IMR-90 (cell line): Measurements from ENCODE around the gene FBH1. TPM values are rescaled to one million over a fixed set of nuclear protein-coding genes. Genes with fewer than 3 reads are reported as not detected.

Source experiments
- ATAC-seq: fragments of 200-7000 bp; cut with Tn5 transposase; 2 replicates; pipeline ENCODE4 v1.9.1; 2020; ENCODE audit warnings: low read depth, mild to moderate bottlenecking, moderate library complexity
- BruUV-seq: library from RNA; stranded (reverse); fragments of 400-500 nt; replicated peaks from 2 replicates; lab custom pipeline; 2021; lab: Mats Ljungman, UMichigan
- CTCF ChIA-PET: fragments of 300-600 bp; formaldehyde crosslinking; extraction: SDS; loops from one replicate; lab custom pipeline; 2021; ENCODE audit warnings: antibody characterized with exemption; lab: Yijun Ruan, JAX
- POLR2A ChIA-PET: fragments of 300-600 bp; sonication (Branson Sonifier 250); formaldehyde crosslinking; loops from one replicate; lab custom pipeline; 2022; ENCODE audit warnings: antibody characterized with exemption; ENCODE audit not compliant: unreplicated experiment; lab: Charles Lee
- DNase-seq: peaks from one replicate; pipeline ENCODE4 v3.0.0; 2013
- H2AFZ ChIP-seq: replicated peaks from 2 replicates; pipeline ENCODE3; 2013; ENCODE audit warnings: low read length, mild to moderate bottlenecking; ENCODE audit not compliant: poor library complexity
- H2AK5ac ChIP-seq: 2 replicates; pipeline ENCODE4 v1.6.1; 2013; ENCODE audit warnings: low read depth, low read length, inconsistent platforms
- H2AK9ac ChIP-seq: replicated peaks from 2 replicates; pipeline ENCODE3; 2013; ENCODE audit warnings: mild to moderate bottlenecking, low read depth, low read length, moderate library complexity; ENCODE audit not compliant: poor library complexity
- H2BK120ac ChIP-seq: 2 replicates; pipeline ENCODE4 v1.6.1; 2013; ENCODE audit warnings: low read depth, low read length, inconsistent platforms
- H2BK15ac ChIP-seq: 3 replicates; pipeline ENCODE4 v1.6.1; 2013; ENCODE audit warnings: low read depth, low read length, inconsistent platforms
- H2BK20ac ChIP-seq: 2 replicates; pipeline ENCODE4 v1.6.1; 2013; ENCODE audit warnings: low read depth, mild to moderate bottlenecking, inconsistent platforms, low read length, moderate library complexity
- H2BK5ac ChIP-seq: 2 replicates; pipeline ENCODE4 v1.6.1; 2013; ENCODE audit warnings: mild to moderate bottlenecking, low read depth, low read length, inconsistent platforms; ENCODE audit not compliant: poor library complexity, severe bottlenecking
- H3K14ac ChIP-seq: replicated peaks from 2 replicates; pipeline ENCODE4 v1.6.1; 2013; ENCODE audit warnings: low read depth, low read length, inconsistent platforms
- H3K18ac ChIP-seq: 2 replicates; pipeline ENCODE4 v1.6.1; 2013; ENCODE audit warnings: low read depth, low read length, control low read depth
- H3K23ac ChIP-seq: 2 replicates; pipeline ENCODE4 v1.6.1; 2013; ENCODE audit warnings: low read depth, low read length, inconsistent platforms
- H3K27ac ChIP-seq: 2 replicates; pipeline ENCODE4 v1.5.1; 2013; ENCODE audit warnings: mild to moderate bottlenecking, control low read depth, low read length; ENCODE audit not compliant: insufficient read depth
- H3K27me3 ChIP-seq: 2 replicates; pipeline ENCODE4 v1.6.1; 2013; ENCODE audit warnings: low read length; ENCODE audit not compliant: control insufficient read depth, insufficient read depth
- H3K36me3 ChIP-seq: 2 replicates; pipeline ENCODE4 v1.6.1; 2013; ENCODE audit warnings: low read length, mixed read lengths; ENCODE audit not compliant: control insufficient read depth, insufficient read depth
- H3K4ac ChIP-seq: 2 replicates; pipeline ENCODE4 v1.6.1; 2013; ENCODE audit warnings: low read depth, low read length, inconsistent platforms
- H3K4me1 ChIP-seq: 2 replicates; pipeline ENCODE4 v1.6.1; 2013; ENCODE audit warnings: low read length, mixed read lengths; ENCODE audit not compliant: control insufficient read depth, insufficient read depth
- H3K4me2 ChIP-seq: 2 replicates; pipeline ENCODE4 v1.6.1; 2013; ENCODE audit warnings: low read depth, mild to moderate bottlenecking, control low read depth, low read length, moderate library complexity
- H3K4me3 ChIP-seq: 2 replicates; pipeline ENCODE4 v1.5.1; 2013; ENCODE audit warnings: low read depth, mild to moderate bottlenecking, control low read depth, low read length, moderate library complexity; ENCODE audit not compliant: insufficient read depth
- H3K56ac ChIP-seq: 2 replicates; pipeline ENCODE4 v1.6.1; 2013; ENCODE audit warnings: low read length, inconsistent platforms; ENCODE audit not compliant: insufficient read depth; ENCODE audit errors: extremely low read depth
- H3K79me1 ChIP-seq, 2 experiments: 2 replicates each; pipeline ENCODE4 v1.6.1; 2013; ENCODE audit warnings: low read length in 2 of 2, inconsistent platforms in 1 of 2, low read depth in 1 of 2
- H3K9ac ChIP-seq: 2 replicates; pipeline ENCODE4 v1.6.1; 2013; ENCODE audit warnings: low read depth, low read length, control low read depth
- H3K9me1 ChIP-seq: 2 replicates; pipeline ENCODE4 v1.6.1; 2013; ENCODE audit warnings: low read length, inconsistent platforms; ENCODE audit not compliant: insufficient read depth
- H3K9me3 ChIP-seq: 2 replicates; pipeline ENCODE4 v1.6.1; 2013; ENCODE audit warnings: low read length; ENCODE audit not compliant: control insufficient read depth, insufficient read depth
- H4K20me1 ChIP-seq: 2 replicates; pipeline ENCODE4 v1.6.1; 2013; ENCODE audit warnings: low read length, inconsistent platforms; ENCODE audit not compliant: insufficient read depth
- H4K5ac ChIP-seq: 2 replicates; pipeline ENCODE4 v1.6.1; 2013; ENCODE audit warnings: mild to moderate bottlenecking, low read depth, low read length, control low read depth
- H4K8ac ChIP-seq, 2 experiments: 2 replicates each; pipeline ENCODE4 v1.6.1; 2013; ENCODE audit warnings: low read depth in 2 of 2, low read length in 2 of 2, control low read depth in 1 of 2, inconsistent platforms in 1 of 2
- H4K91ac ChIP-seq: 2 replicates; pipeline ENCODE4 v1.6.1; 2013; ENCODE audit warnings: low read depth, low read length, inconsistent platforms; ENCODE audit not compliant: insufficient read depth
- BHLHE40 ChIP-seq: fragments of 150-350 bp; IDR thresholded peaks from 2 replicates; pipeline ENCODE4 v1.6.1; 2016; ENCODE audit warnings: mild to moderate bottlenecking, low read depth, low read length
- CEBPB ChIP-seq: IDR thresholded peaks from 2 replicates; pipeline ENCODE4 v1.6.1; 2012; ENCODE audit warnings: low read depth, low read length, improper control_type of control experiment
- MAFK ChIP-seq: IDR thresholded peaks from 2 replicates; pipeline ENCODE4 v1.6.1; 2012; ENCODE audit warnings: low read depth, low read length, improper control_type of control experiment
- MAZ ChIP-seq: IDR thresholded peaks from 2 replicates; pipeline ENCODE4 v1.6.1; 2012; ENCODE audit warnings: low read depth, mild to moderate bottlenecking, low read length, improper control_type of control experiment, moderate library complexity, borderline replicate concordance
- NFE2L2 ChIP-seq: fragments of 150-350 bp; IDR thresholded peaks from 2 replicates; pipeline ENCODE4 v1.6.1; 2016; ENCODE audit warnings: low read depth, mild to moderate bottlenecking, low read length
- POLR2A ChIP-seq: IDR thresholded peaks from 2 replicates; pipeline ENCODE4 v1.6.1; 2012; ENCODE audit warnings: mild to moderate bottlenecking, low read depth, low read length
- RAD21 ChIP-seq: IDR thresholded peaks from 2 replicates; pipeline ENCODE4 v1.6.1; 2012; ENCODE audit warnings: low read length, improper control_type of control experiment
- RCOR1 ChIP-seq: IDR thresholded peaks from 2 replicates; pipeline ENCODE4 v1.6.1; 2012; ENCODE audit warnings: mild to moderate bottlenecking, low read length, improper control_type of control experiment; ENCODE audit not compliant: insufficient replicate concordance
- SMC3 ChIP-seq: fragments of 150-350 bp; IDR thresholded peaks from 2 replicates; pipeline ENCODE4 v1.6.1; 2016; ENCODE audit warnings: low read depth, mild to moderate bottlenecking, antibody characterized with exemption, low read length, moderate library complexity
- WGBS, 2 experiments: methylation state at CpG; one replicate each; pipeline versions ENCODE4 v1.1.5 to v1.1.7; 2013; ENCODE audit warnings: missing lambda C conversion rate in 2 of 2; ENCODE audit not compliant: insufficient read length in 1 of 2; ENCODE audit errors: extremely low coverage in 2 of 2; 5-methylcytosine and 5-hydroxymethylcytosine counted together
- dilution Hi-C: fragments of 300-500 bp; cut with HindIII; formaldehyde crosslinking; loops from one replicate; pipeline ENCODE4 v1.14.3; 2018; ENCODE audit warnings: low sequenced_read_pairs; ENCODE audit not compliant: unreplicated experiment
- in situ Hi-C: fragments of 300-500 bp; cut with MboI; formaldehyde crosslinking; loops from 3 replicates; pipeline ENCODE4 v1.14.3; 2019; ENCODE audit warnings: low sequenced_read_pairs, inconsistent platforms, mixed read lengths
- intact Hi-C: fragments of 100-400 bp; cut with micrococcal nuclease; formaldehyde crosslinking; loops from 2 replicates; pipeline ENCODE4 v1.10.0; 2022
- polyA plus RNA-seq, 3 experiments: library from polyadenylated mRNA; depleted of rRNA; stranded (reverse); fragments of >200 nt; gene quantifications; 2 replicates each; pipeline ENCODE4 v1.2.3, GENCODE V29; 2012; ENCODE audit warnings: low replicate concordance in 1 of 3
- total RNA-seq: library from RNA; depleted of rRNA; stranded (reverse); fragments of >200 nt; gene quantifications from 2 replicates; pipeline ENCODE4 v1.2.3, GENCODE V29; 2012
- TF ChIP-seq, protein P1 (sequence below): conservative IDR thresholded peaks from 2 replicates; pipeline ENCODE4 v1.5.1; 2012; ENCODE audit warnings: mild to moderate bottlenecking, low read depth, low read length, improper control_type of control experiment

FBH1 gene
- total and polyA plus RNA-seq, 2 of the 4 experiments (the other 2 are of a cell fraction): 59.3 to 72.2 TPM

DNA sequence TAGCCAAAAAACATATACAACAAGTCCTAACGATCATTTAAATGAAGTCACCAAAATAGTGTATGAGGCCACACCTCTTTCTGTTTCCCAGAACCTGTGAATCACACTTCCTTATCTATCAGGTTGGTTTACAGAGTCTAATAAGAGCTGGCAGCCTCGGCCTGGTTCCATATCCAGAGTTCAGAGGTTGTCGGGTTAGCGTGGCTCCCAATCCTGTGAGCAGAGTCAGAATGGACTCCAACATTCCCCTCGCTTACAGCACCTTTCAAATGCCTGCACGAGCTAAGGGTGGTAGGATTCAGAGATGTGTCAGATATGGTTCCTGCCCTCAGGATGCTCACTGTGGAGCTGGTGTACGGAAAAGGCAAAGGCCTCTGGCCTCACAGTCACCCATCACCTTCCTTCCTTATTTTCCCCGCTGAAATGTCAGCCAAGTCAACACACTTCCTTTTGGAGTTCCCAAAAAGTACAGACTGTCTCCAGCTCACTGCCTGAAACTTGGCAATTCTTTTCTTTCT lies 81.3 kb downstream of the FBH1 start:
- Histone ChIP-seq H4K20me1 (no peaks in the 10 kb centered on the region), H3K4me3 (no peak overlapping the region), H3K56ac (no peak overlapping the region), H3K4me2 (no peak overlapping the region), H3K27me3 (no peaks in the 10 kb centered on the region), H3K36me3 (peaks cover 2% of the 10 kb centered on the region; the same call in 1 of the 2 replicates), H2AFZ (no peak overlapping the region), H3K23ac (no peak overlapping the region), H3K9ac (no peak overlapping the region), H3K9me1 (peaks cover 3% of the 10 kb centered on the region; the same call in 1 of the 2 replicates), H2BK15ac (no peak overlapping the region), H4K5ac (no peak overlapping the region), H3K4me1 (peaks cover 5% of the 10 kb centered on the region; the same call in 1 of the 2 replicates), H2AK5ac (0 out of 2 replicates have a peak overlapping the region, but pooled peaks have one; percentile 45), H2BK20ac (no peak overlapping the region), H3K14ac (no peak overlapping the region; the same call in 1 of the 2 replicates), H2BK5ac (no peak overlapping the region), H3K79me1 (peaks cover 7 to 54% of the 10 kb centered on the region in 2 experiments; a peak in 3 of 4 replicates), H2BK120ac (no peak overlapping the region), H3K9me3 (no peaks in the 10 kb centered on the region), H3K4ac (no peak overlapping the region), H3K27ac (no peak overlapping the region), H3K18ac (no peak overlapping the region), H2AK9ac (no peak overlapping the region), H4K8ac (no peak overlapping the region), H4K91ac (no peak overlapping the region)
- CTCF ChIA-PET: interaction anchor here (0.7 kb wide), 1 partner anchor 43 kb away, joined by 3 read pairs; no protein-coding TSS in a partner anchor
- intact Hi-C loops (no loop called here), in situ Hi-C loops (no loop called here), dilution Hi-C loops (no loop called here)
- no peak; the same call in none of the 2 replicates for ATAC-seq
- TF ChIP-seq MAFK: no peak
- no peak for TF ChIP-seq SMC3
- TF ChIP-seq NFE2L2: no peak
- no peak for TF ChIP-seq BHLHE40
- no peak for TF ChIP-seq POLR2A
- TF ChIP-seq CEBPB: no peak
- TF ChIP-seq RCOR1: no peak
- TF ChIP-seq, protein P1, sequence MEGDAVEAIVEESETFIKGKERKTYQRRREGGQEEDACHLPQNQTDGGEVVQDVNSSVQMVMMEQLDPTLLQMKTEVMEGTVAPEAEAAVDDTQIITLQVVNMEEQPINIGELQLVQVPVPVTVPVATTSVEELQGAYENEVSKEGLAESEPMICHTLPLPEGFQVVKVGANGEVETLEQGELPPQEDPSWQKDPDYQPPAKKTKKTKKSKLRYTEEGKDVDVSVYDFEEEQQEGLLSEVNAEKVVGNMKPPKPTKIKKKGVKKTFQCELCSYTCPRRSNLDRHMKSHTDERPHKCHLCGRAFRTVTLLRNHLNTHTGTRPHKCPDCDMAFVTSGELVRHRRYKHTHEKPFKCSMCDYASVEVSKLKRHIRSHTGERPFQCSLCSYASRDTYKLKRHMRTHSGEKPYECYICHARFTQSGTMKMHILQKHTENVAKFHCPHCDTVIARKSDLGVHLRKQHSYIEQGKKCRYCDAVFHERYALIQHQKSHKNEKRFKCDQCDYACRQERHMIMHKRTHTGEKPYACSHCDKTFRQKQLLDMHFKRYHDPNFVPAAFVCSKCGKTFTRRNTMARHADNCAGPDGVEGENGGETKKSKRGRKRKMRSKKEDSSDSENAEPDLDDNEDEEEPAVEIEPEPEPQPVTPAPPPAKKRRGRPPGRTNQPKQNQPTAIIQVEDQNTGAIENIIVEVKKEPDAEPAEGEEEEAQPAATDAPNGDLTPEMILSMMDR: no peak
- no peak for TF ChIP-seq MAZ
- TF ChIP-seq RAD21: no peak
- 92% methylated on average over 4 of the region's 8 CpGs; no CpG with 5 or more reads in 1 of the 2 experiments for WGBS, 2 experiments
- POLR2A ChIA-PET: no interaction called here
- no peak for DNase-seq
- no TSS peak for BruUV-seq
